Kidney (tissue), 14 donors: ENCODE data around the gene CLEC17A. TPM values are rescaled to one million over a fixed set of nuclear protein-coding genes. Genes with fewer than 3 reads are reported as not detected.
"Not testable (repeated sequence)": the region's sequence is repeated elsewhere in the genome, so short reads cannot be mapped to it uniquely, and the experiment has no call there.

Experiments used
- DNase-seq, 5 donors: peaks; one replicate each; pipeline ENCODE4 v3.0.0-alpha.2; 2013 to 2020
- FAIRE-seq: peaks from 2 replicates; lab custom pipeline; 2012; peaks lifted over from hg19 to GRCh38; lab: Jason Lieb, UNC
- H3K27ac ChIP-seq, 2 donors: one replicate each; pipeline ENCODE4 v1.7.0; 2013; ENCODE audit warnings: low read depth in 2 of 2, low read length in 2 of 2, inconsistent platforms in 1 of 2
- H3K27me3 ChIP-seq: one replicate; pipeline ENCODE4 v1.7.1; 2013; ENCODE audit warnings: low read length, inconsistent platforms; ENCODE audit not compliant: control insufficient read depth, insufficient read depth
- H3K36me3 ChIP-seq, 3 donors: one replicate each; pipeline versions ENCODE4 v1.7.0 to v1.7.1; 2013; ENCODE audit warnings: low read length in 3 of 3, control low read depth in 1 of 3, inconsistent platforms in 1 of 3; ENCODE audit not compliant: insufficient read depth in 3 of 3, control insufficient read depth in 2 of 3
- H3K4me1 ChIP-seq, 3 donors: one replicate each; pipeline versions ENCODE4 v1.7.0 to v1.7.1; 2013; ENCODE audit warnings: low read length in 3 of 3, inconsistent platforms in 1 of 3, low read depth in 1 of 3; ENCODE audit not compliant: control insufficient read depth in 2 of 3, insufficient read depth in 2 of 3
- H3K4me3 ChIP-seq, 3 donors: one replicate each; pipeline versions ENCODE4 v1.7.0 to v1.8.1; 2013; ENCODE audit warnings: low read length in 3 of 3, control low read depth in 1 of 3, inconsistent platforms in 1 of 3
- H3K9ac ChIP-seq, 3 donors: one replicate each; pipeline versions ENCODE4 v1.7.0 to v1.7.1; 2013; ENCODE audit warnings: low read length in 3 of 3, control low read depth in 1 of 3, inconsistent platforms in 1 of 3
- H3K9me3 ChIP-seq, 3 donors: one replicate each; pipeline versions ENCODE4 v1.7.0 to v1.7.1; 2013; ENCODE audit warnings: low read length in 3 of 3, control low read depth in 1 of 3, inconsistent platforms in 1 of 3; ENCODE audit not compliant: control insufficient read depth in 2 of 3, insufficient read depth in 1 of 3
- intact Hi-C: fragments of 100-400 bp; cut with DNase I; formaldehyde crosslinking; loops from one replicate; pipeline ENCODE4 v1.11.1; 2022
- polyA plus RNA-seq: library from polyadenylated mRNA; stranded (reverse); fragments of 350-450 nt; fragmentation: Illumina TruSeq; extraction: RNeasy Lipid Tissue Mini Kit (QIAGEN cat#74804); gene quantifications from one replicate; pipeline ENCODE4 v1.2.3, GENCODE V29; 2014; ENCODE audit warnings: low read depth, low replicate concordance; ENCODE audit not compliant: insufficient read depth
- total RNA-seq: library from RNA; stranded (reverse); fragmentation: NEBNext Ultra II Directional; extraction: Animal tissue kit (Norgen Biotek cat#: 25700); gene quantifications from one replicate; pipeline ENCODE4 v1.2.1, GENCODE V29; 2021
- TF ChIP-seq, protein P1 (sequence below): IDR thresholded peaks from 3 replicates; pipeline ENCODE4 v1.5.1; 2012; ENCODE audit warnings: mild to moderate bottlenecking, moderate library complexity, borderline replicate concordance; ENCODE audit not compliant: insufficient read depth; ENCODE audit errors: extremely low read depth
- donor health status: control.
- donor health status: control.
- donor health status: control.
- donor health status: control.
- donor health status: control.
- donor health status: DM: yes; HTN: yes; CAD: no.
- donor health status: Normal renal cell carcinoma (clear cell type).

CLEC17A gene
- total and polyA plus RNA-seq, 2 donors from 2014 or later: 0.76 TPM; not detected in 1

DNA sequence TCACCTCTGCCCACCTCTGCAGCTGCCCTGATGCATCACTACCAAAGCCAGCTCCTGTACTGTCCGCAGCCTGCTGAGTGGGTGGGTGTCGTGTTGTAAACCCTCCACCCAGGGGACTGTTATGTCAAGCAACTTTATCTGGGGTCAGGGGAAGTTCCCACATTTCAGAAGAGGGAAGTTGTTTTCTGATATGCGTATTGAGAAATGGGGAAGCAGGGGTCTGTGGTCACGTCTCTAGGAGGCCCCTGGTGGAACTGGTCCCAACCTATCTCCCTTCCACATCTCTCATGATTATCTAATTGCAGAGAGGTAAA, 31.2 kb downstream of the CLEC17A start:
- H3K36me3 ChIP-seq: no peaks in the 10 kb centered on the region
- no peak for DNase-seq

DNA sequence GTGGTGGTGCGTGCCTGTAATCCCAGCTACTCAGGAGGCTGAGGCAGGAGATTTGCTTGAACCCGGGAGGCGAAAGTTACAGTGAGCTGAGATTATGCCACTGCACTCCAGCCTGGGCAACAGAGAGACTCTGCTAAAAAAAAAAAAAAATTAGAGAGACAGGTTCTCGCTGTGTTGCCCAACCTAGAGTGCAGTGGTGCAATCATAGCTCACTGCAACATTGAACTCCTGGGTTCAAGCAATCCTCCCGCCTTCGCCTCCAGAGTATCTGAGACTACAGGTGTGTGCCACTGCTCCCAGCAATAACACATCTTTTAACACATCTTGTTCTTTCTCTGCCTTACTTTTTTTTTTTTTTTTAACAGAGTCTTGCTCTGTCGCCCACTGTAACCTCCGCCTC, 32.7 kb downstream of the CLEC17A start:
- TF ChIP-seq, protein P1, sequence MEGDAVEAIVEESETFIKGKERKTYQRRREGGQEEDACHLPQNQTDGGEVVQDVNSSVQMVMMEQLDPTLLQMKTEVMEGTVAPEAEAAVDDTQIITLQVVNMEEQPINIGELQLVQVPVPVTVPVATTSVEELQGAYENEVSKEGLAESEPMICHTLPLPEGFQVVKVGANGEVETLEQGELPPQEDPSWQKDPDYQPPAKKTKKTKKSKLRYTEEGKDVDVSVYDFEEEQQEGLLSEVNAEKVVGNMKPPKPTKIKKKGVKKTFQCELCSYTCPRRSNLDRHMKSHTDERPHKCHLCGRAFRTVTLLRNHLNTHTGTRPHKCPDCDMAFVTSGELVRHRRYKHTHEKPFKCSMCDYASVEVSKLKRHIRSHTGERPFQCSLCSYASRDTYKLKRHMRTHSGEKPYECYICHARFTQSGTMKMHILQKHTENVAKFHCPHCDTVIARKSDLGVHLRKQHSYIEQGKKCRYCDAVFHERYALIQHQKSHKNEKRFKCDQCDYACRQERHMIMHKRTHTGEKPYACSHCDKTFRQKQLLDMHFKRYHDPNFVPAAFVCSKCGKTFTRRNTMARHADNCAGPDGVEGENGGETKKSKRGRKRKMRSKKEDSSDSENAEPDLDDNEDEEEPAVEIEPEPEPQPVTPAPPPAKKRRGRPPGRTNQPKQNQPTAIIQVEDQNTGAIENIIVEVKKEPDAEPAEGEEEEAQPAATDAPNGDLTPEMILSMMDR: no peak
- intact Hi-C loops: no loop called here
- H3K27me3 ChIP-seq: no peaks in the 10 kb centered on the region
- H3K27ac ChIP-seq: no peak overlapping the region
- no peaks in the 10 kb centered on the region for H3K36me3 ChIP-seq
- no peak overlapping the region for H3K9ac ChIP-seq
- H3K9me3 ChIP-seq: peaks cover 0 to 13% (median 3%) of the 10 kb centered on the region in 3 donors
- H3K4me1 ChIP-seq: no peaks in the 10 kb centered on the region
- H3K4me3 ChIP-seq: no peak overlapping the region
- no peak for DNase-seq
- FAIRE-seq: no peak

More for the DNA sequence above, 31.2 kb downstream of the CLEC17A start:
- Histone ChIP-seq H3K27me3 (no peaks in the 10 kb centered on the region), H3K9ac (no peak overlapping the region), H3K27ac (no peak overlapping the region), H3K4me3 (no peak overlapping the region), H3K4me1 (no peaks in the 10 kb centered on the region), H3K9me3 (peaks cover 0 to 3% (median 0%) of the 10 kb centered on the region in 3 donors)
- TF ChIP-seq, protein P1: no peak
- intact Hi-C loops: no loop called here
- no peak for FAIRE-seq

DNA sequence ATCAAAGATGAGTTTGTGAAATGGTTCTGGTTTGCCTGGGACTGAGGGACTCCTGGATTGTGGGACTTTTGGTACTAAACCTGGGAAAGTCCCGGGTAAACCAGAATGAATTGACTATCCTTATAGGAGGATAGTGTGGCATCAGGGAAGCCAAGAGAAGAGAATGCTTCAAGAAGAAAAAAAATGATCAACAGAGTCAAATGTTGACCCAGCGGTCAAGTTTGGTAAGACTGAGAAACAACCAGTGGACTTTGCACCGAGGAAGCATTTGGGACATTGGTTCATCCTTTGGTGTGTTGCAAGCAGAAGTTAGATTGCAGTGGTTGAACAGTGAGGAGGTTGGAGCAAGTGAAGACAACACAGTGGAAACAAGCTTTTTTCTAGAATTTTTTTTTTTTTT, 33.5 kb downstream of the CLEC17A start:
- TF ChIP-seq, protein P1: no peak
- FAIRE-seq (no peak), DNase-seq (no peak)
- Histone ChIP-seq H3K9ac (no peak overlapping the region), H3K9me3 (peaks cover 0 to 13% (median 3%) of the 10 kb centered on the region in 3 donors), H3K4me1 (no peaks in the 10 kb centered on the region), H3K27ac (no peak overlapping the region), H3K4me3 (no peak overlapping the region), H3K36me3 (no peaks in the 10 kb centered on the region), H3K27me3 (no peaks in the 10 kb centered on the region)
- intact Hi-C loops: no loop called here

DNA sequence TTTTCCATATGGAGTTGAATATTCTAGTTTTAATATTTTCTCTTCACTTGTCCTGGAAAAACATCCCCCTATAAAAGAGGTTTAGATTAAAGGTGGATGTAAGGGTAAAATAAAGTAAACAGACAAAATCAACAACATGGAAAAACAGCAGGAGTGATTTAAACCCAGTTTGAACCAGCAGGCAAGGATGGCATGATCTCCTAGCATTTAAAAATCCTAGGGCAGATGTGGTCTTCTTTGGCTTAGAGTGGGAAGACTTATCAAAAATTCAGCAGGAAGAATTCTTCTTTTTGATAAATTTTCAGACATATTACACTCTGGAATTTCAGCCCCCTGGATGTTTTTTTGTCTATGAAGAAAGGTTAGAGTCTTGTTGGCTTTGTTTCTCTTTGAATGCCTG, 36.5 kb downstream of the CLEC17A start:
- H3K36me3 ChIP-seq: no peaks in the 10 kb centered on the region
- no peak overlapping the region for H3K27ac ChIP-seq
- H3K27me3 ChIP-seq: no peaks in the 10 kb centered on the region
- TF ChIP-seq, protein P1: no peak
- H3K9ac ChIP-seq: no peak overlapping the region
- no peaks in the 10 kb centered on the region for H3K4me1 ChIP-seq
- FAIRE-seq (no peak), DNase-seq (no peak)
- no peak overlapping the region for H3K4me3 ChIP-seq
- intact Hi-C loops: no loop called here
- peaks cover 0 to 13% (median 3%) of the 10 kb centered on the region in 3 donors for H3K9me3 ChIP-seq

DNA sequence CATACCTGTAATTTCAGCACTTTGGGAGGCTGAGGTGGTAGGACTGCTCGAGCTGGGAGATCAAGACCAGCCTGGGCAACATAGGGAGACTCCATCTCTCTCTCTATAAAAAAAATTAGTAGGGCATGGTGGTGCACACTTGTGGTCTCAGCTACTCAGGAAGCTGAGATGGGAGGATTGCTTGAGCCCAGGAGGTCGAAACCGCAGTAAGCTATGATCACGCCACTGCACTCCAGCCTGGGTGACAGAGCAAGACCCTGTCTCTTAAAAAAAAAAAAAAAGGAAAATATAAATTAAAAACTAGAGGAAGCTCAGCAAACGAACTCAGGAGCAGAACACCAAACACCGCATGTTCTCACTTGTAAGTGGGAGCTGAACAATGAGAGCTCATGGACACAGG, 41.6 kb downstream of the CLEC17A start:
- H3K4me1 ChIP-seq, FAIRE-seq, H3K27ac ChIP-seq, H3K9ac ChIP-seq, intact Hi-C loops, H3K4me3 ChIP-seq, H3K36me3 ChIP-seq, DNase-seq, H3K27me3 ChIP-seq: not testable (repeated sequence)
- H3K9me3 ChIP-seq: peaks cover 0 to 12% (median 3%) of the 10 kb centered on the region in 3 donors
